GM10248 (cell line): ENCODE data around the gene NMNAT2.

Source experiments
- CTCF ChIA-PET: fragments of 300-600 bp; sonication (Branson Sonifier 250); formaldehyde crosslinking; extraction: SDS; loops from one replicate; lab custom pipeline; 2021; ENCODE audit warnings: antibody characterized with exemption; lab: Yijun Ruan, JAX
- POLR2A ChIA-PET: fragments of 350-650 bp; sonication (Branson Sonifier 250); formaldehyde crosslinking; extraction: SDS; loops from one replicate; lab custom pipeline; 2020; ENCODE audit warnings: antibody characterized with exemption; lab: Yijun Ruan, JAX
- DNase-seq: peaks from one replicate; pipeline ENCODE4 v3.0.0; 2012; ENCODE audit errors: extremely low spot score
- TF ChIP-seq, protein P1 (sequence below): IDR thresholded peaks from 2 replicates; pipeline ENCODE4 v1.5.1; 2012; ENCODE audit warnings: mild to moderate bottlenecking, low read depth; ENCODE audit errors: extremely low read depth, missing control alignments, control extremely low read depth

The NMNAT2 gene

DNA sequence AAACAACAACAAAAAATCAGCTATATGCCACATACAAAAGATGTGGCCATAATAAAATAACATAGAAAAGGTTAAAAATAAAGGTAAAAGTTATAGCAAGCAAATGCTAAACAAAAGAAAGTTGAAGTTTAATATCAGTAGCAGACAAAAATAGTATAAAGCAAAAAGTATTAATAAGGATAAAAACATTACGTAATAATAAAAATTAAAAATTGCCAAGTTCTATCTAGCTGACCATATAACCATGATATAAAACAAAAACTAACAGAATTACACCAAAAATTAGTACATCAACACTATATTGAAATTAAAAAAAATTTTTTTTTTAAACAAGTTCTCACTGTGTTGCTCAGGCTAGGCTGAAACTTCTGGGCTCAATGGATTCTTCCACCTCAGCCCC lies 38.6 kb upstream of the NMNAT2 start:
- TF ChIP-seq, protein P1, sequence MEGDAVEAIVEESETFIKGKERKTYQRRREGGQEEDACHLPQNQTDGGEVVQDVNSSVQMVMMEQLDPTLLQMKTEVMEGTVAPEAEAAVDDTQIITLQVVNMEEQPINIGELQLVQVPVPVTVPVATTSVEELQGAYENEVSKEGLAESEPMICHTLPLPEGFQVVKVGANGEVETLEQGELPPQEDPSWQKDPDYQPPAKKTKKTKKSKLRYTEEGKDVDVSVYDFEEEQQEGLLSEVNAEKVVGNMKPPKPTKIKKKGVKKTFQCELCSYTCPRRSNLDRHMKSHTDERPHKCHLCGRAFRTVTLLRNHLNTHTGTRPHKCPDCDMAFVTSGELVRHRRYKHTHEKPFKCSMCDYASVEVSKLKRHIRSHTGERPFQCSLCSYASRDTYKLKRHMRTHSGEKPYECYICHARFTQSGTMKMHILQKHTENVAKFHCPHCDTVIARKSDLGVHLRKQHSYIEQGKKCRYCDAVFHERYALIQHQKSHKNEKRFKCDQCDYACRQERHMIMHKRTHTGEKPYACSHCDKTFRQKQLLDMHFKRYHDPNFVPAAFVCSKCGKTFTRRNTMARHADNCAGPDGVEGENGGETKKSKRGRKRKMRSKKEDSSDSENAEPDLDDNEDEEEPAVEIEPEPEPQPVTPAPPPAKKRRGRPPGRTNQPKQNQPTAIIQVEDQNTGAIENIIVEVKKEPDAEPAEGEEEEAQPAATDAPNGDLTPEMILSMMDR = no peak
- ChIA-PET CTCF (no interaction called here), POLR2A (no interaction called here)
- no peak for DNase-seq

- TF ChIP-seq, protein P1 = no peak
- DNase-seq = no peak
- POLR2A ChIA-PET = interaction anchor here (0.7 kb wide), 1 partner anchor 56 kb away, joined by 3 read pairs; no protein-coding TSS in a partner anchor
- CTCF ChIA-PET = no interaction called here
Measured at GRCh38 chr1:183454377-183454776, 36.2 kb upstream of the NMNAT2 start.

DNA sequence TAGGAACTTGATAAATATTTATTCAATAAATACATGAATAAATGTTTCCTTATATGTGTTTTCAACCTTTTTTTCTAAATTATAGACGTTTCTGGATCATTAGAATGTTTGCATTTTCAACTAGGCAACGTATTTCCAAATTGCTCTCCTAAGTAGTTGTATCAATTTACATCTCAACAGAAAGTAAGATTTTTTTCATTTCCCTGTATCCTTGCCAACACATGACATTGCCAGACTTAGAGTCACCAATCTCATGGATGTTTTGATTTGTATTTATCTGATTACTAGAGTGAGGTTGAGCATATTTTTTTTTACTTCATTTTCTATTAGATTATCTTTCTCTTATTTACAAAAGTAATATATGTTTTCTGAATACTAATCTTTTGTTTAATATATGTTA lies 31.9 kb upstream of the NMNAT2 start:
- CTCF ChIA-PET = no interaction called here
- TF ChIP-seq, protein P1 = no peak
- no peak for DNase-seq

GRCh38 chr1:183449223-183449770 lies 31.1 kb upstream of the NMNAT2 start:
- POLR2A ChIA-PET = no interaction called here
- CTCF ChIA-PET = no interaction called here
- TF ChIP-seq, protein P1 = no peak
- no peak for DNase-seq

More for the DNA sequence above, 31.9 kb upstream of the NMNAT2 start:
- POLR2A ChIA-PET = no interaction called here

DNA sequence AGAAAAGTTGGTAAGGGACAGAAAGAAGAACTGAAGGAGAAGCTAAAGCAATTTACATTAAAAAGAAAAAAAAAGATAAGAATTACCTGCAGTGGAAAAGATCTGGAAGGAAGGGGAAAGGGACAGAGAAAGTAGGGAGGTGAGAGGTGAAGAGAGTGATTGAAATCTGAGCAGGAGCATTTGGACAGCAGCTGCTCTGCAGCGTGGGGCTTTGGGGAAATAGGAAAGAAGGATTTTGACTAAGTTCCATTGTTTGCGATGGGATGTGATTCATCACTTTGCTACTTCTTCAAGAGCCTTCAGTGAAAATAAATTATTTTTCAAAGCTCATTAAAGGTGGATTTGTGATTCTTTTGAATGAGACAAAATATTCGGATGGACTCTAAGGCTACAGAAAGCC lies 26.1 kb upstream of the NMNAT2 start:
- POLR2A ChIA-PET = no interaction called here
- DNase-seq = no peak
- TF ChIP-seq, protein P1 = no peak
- CTCF ChIA-PET = interaction anchor here (0.7 to 3.6 kb wide), 2 partner anchors 12 to 21 kb away, joined by 3 to 13 read pairs; no protein-coding TSS in a partner anchor

DNA sequence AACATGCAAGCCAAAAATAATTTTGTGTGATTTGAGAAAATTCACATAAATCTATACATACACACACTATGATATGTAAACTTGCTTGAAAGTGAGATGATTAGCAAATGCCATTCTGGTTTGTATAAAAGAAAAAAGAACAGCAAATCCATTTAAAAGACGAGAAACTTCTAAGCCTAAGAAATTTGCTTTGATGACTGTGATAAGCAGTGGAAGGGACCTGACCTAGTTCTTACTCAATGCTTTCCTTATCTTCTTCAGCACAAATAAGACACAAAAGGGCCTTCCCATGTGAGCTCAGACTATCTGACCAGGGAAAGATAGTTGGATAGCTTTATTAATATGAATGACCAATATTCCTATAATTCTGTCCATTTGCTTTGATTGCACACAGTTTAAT lies 25.3 kb upstream of the NMNAT2 start:
- POLR2A ChIA-PET = no interaction called here
- no peak for DNase-seq
- CTCF ChIA-PET = interaction anchor here (3.6 kb wide), 1 partner anchor 11 kb away, joined by 13 read pairs; no protein-coding TSS in a partner anchor
- TF ChIP-seq, protein P1 = no peak
